HepG2 (cell line): Measurements from ENCODE around the gene RPL41. TPM values are rescaled to one million over a fixed set of nuclear protein-coding genes. Genes with fewer than 3 reads are reported as not detected.

Experiments
- ATF1 ChIP-seq: IDR thresholded peaks from 2 replicates; pipeline ENCODE4 v1.6.1; 2016; ENCODE audit warnings: mild to moderate bottlenecking, control low read depth
- ATF3 ChIP-seq: sonication (generic); formaldehyde crosslinking; IDR thresholded peaks from 2 replicates; pipeline ENCODE4 v1.4.0; 2020; ENCODE audit warnings: missing genetic modification reagents
- DR1 ChIP-seq: sonication (generic); formaldehyde crosslinking; IDR thresholded peaks from 2 replicates; pipeline ENCODE4 v1.8.0; 2021; ENCODE audit warnings: mild to moderate bottlenecking, missing genetic modification reagents, inconsistent platforms
- EEA1 ChIP-seq: sonication (generic); formaldehyde crosslinking; IDR thresholded peaks from 2 replicates; pipeline ENCODE4 v1.5.1; 2020; ENCODE audit warnings: mild to moderate bottlenecking, missing genetic modification reagents, borderline replicate concordance
- EED ChIP-seq: sonication (generic); formaldehyde crosslinking; IDR thresholded peaks from 2 replicates; pipeline ENCODE4 v1.5.0; 2020; ENCODE audit warnings: mild to moderate bottlenecking, missing genetic modification reagents
- ELF3 ChIP-seq: IDR thresholded peaks from 2 replicates; pipeline ENCODE4 v1.6.1; 2016; ENCODE audit warnings: missing genetic modification reagents, missing compliant biosample characterization
- GATAD1 ChIP-seq: IDR thresholded peaks from 2 replicates; pipeline ENCODE4 v1.6.1; 2016; ENCODE audit warnings: missing genetic modification reagents, missing compliant biosample characterization
- GRHL1 ChIP-seq: sonication (generic); formaldehyde crosslinking; conservative IDR thresholded peaks from 2 replicates; pipeline ENCODE4 v1.8.0; 2022; ENCODE audit warnings: missing genetic modification reagents
- IKZF5 ChIP-seq: IDR thresholded peaks from 2 replicates; pipeline ENCODE4 v1.6.1; 2018; ENCODE audit warnings: missing genetic modification reagents, mild to moderate bottlenecking, missing compliant biosample characterization
- JARID2 ChIP-seq: sonication (generic); formaldehyde crosslinking; IDR thresholded peaks from 2 replicates; pipeline ENCODE4 v1.8.1; 2023; ENCODE audit warnings: missing genetic modification reagents, inconsistent platforms; ENCODE audit not compliant: insufficient replicate concordance
- KLF6 ChIP-seq: IDR thresholded peaks from 2 replicates; pipeline ENCODE4 v1.8.0; 2016; ENCODE audit warnings: missing biosample characterization, missing genetic modification reagents
- NBN ChIP-seq: fragments of 450-650 bp; conservative IDR thresholded peaks from 2 replicates; pipeline ENCODE4 v1.6.1; 2017
- RBAK ChIP-seq: sonication (generic); formaldehyde crosslinking; IDR thresholded peaks from 2 replicates; pipeline ENCODE4 v1.5.1; 2020; ENCODE audit warnings: mild to moderate bottlenecking, missing genetic modification reagents
- RFX1 ChIP-seq: fragments of 450-650 bp; IDR thresholded peaks from 2 replicates; pipeline ENCODE4 v1.6.1; 2017
- SIN3A ChIP-seq: IDR thresholded peaks from 2 replicates; pipeline ENCODE4 v1.6.1; 2011; ENCODE audit warnings: low read depth, mild to moderate bottlenecking, control low read depth, low read length, borderline replicate concordance
- THAP8 ChIP-seq: sonication (generic); formaldehyde crosslinking; IDR thresholded peaks from 2 replicates; pipeline ENCODE4 v1.5.1; 2020; ENCODE audit warnings: missing genetic modification reagents, mild to moderate bottlenecking, borderline replicate concordance
- ZBTB20 ChIP-seq: sonication (generic); formaldehyde crosslinking; IDR thresholded peaks from 2 replicates; pipeline ENCODE4 v1.8.1; 2023; ENCODE audit warnings: missing genetic modification reagents, low read depth, mild to moderate bottlenecking, borderline replicate concordance
- ZMAT5 ChIP-seq: sonication (generic); formaldehyde crosslinking; IDR thresholded peaks from 2 replicates; pipeline ENCODE4 v1.5.0; 2020; ENCODE audit warnings: mild to moderate bottlenecking, low read depth, missing genetic modification reagents, borderline replicate concordance
- ZNF235 ChIP-seq: sonication (generic); formaldehyde crosslinking; IDR thresholded peaks from 2 replicates; pipeline ENCODE4 v1.8.1; 2023; ENCODE audit warnings: mild to moderate bottlenecking, missing genetic modification reagents, borderline replicate concordance
- ZNF260 ChIP-seq: sonication (generic); formaldehyde crosslinking; IDR thresholded peaks from 2 replicates; pipeline ENCODE4 v1.4.0; 2020; ENCODE audit warnings: missing genetic modification reagents, low read depth, mild to moderate bottlenecking, borderline replicate concordance
- ZNF501 ChIP-seq: sonication (generic); formaldehyde crosslinking; IDR thresholded peaks from 2 replicates; pipeline ENCODE4 v1.5.1; 2020; ENCODE audit warnings: mild to moderate bottlenecking, moderate library complexity, missing genetic modification reagents
- ZNF639 ChIP-seq: conservative IDR thresholded peaks from 2 replicates; pipeline ENCODE4 v1.6.1; 2018; ENCODE audit warnings: missing genetic modification reagents
- ZSCAN21 ChIP-seq: sonication (generic); formaldehyde crosslinking; IDR thresholded peaks from 2 replicates; pipeline ENCODE4 v1.8.0; 2022; ENCODE audit warnings: mild to moderate bottlenecking, missing genetic modification reagents, moderate library complexity, borderline replicate concordance
- polyA plus RNA-seq, 8 experiments: library from polyadenylated mRNA; depleted of rRNA in 3 of 8; stranded (reverse) in 7 of 8; unstranded in 1 of 8; fragments of >200 nt; fragmentation: Illumina TruSeq in 4 of 8; extraction: Trizol in 4 of 8; gene quantifications; 2 replicates each; pipeline versions ENCODE4 v1.2.1 to v1.2.3, GENCODE V29; 2011 to 2016; ENCODE audit warnings: low read depth in 4 of 8, missing spikeins in 1 of 8, mixed read lengths in 1 of 8; ENCODE audit not compliant: insufficient read depth in 1 of 8
- total RNA-seq, 5 experiments: library from RNA; depleted of rRNA; stranded (reverse); fragments of >200 nt; fragmentation: Illumina TruSeq; extraction: Trizol; gene quantifications; 2 replicates each; pipeline ENCODE4 v1.2.3, GENCODE V29; 2016; ENCODE audit warnings: low read depth in 1 of 5

RPL41 gene
- total and polyA plus RNA-seq, 2 of the 13 experiments (the other 11 are each of a cell fraction or from before 2014, with no cell fraction given) = 4,012 to 7,670 TPM

GRCh38 chr12:56079723-56080555 lies 36.5 kb upstream of the RPL41 start, which contains the start of gene ERBB3 (continued):
- no peak for TF ChIP-seq EEA1 (CRISPR knock-in tag)
- TF ChIP-seq ATF3 (CRISPR knock-in tag) = peak; percentile 83; the same call in 1 of the 2 replicates
- peak; percentile 48 for TF ChIP-seq IKZF5 (CRISPR knock-in tag)
- TF ChIP-seq ZMAT5 (CRISPR knock-in tag) = no peak
- TF ChIP-seq ZNF260 (CRISPR knock-in tag) = no peak
- no peak for TF ChIP-seq ZBTB20 (CRISPR knock-in tag)
- peak; percentile 43 for TF ChIP-seq EED (CRISPR knock-in tag)
- TF ChIP-seq ELF3 (CRISPR knock-in tag) = no peak; the same call in 1 of the 2 replicates
- no peak for TF ChIP-seq RFX1
- peak; percentile 72; the same call in 1 of the 2 replicates for TF ChIP-seq THAP8
- 0 out of 2 replicates have a peak, but pooled peaks have one; percentile 69 for TF ChIP-seq DR1 (CRISPR knock-in tag)
- 0 out of 2 replicates have a peak, but pooled peaks have one; percentile 35 for TF ChIP-seq KLF6
- TF ChIP-seq GATAD1 (CRISPR knock-in tag) = peak; percentile 60
- peak; percentile 82; the same call in 1 of the 2 replicates for TF ChIP-seq SIN3A
- TF ChIP-seq JARID2 = no peak
- TF ChIP-seq ATF1 (CRISPR knock-in tag) = no peak
- TF ChIP-seq ZNF639 (CRISPR knock-in tag) = no peak
- no peak for TF ChIP-seq NBN
- TF ChIP-seq ZNF235 (CRISPR knock-in tag) = no peak
- TF ChIP-seq ZNF501 (CRISPR knock-in tag) = peak; percentile 55
- TF ChIP-seq ZSCAN21 (CRISPR knock-in tag) = peak; percentile 74; the same call in 1 of the 2 replicates
- TF ChIP-seq RBAK (CRISPR knock-in tag) = no peak
- no peak for TF ChIP-seq GRHL1
